Measurements from ENCODE around the gene PRKCE. TPM values are rescaled to one million over a fixed set of nuclear protein-coding genes. Genes with fewer than 3 reads are reported as not detected.

Gene PRKCE
- total RNA-seq, 2 experiments from 2014 or later: 24.9 to 26.2 TPM

GRCh38 chr2:45664635-45665261 lies 13.3 kb downstream of the PRKCE start:
- no peak overlapping the region for H3K4me3 Mint-ChIP-seq

DNA sequence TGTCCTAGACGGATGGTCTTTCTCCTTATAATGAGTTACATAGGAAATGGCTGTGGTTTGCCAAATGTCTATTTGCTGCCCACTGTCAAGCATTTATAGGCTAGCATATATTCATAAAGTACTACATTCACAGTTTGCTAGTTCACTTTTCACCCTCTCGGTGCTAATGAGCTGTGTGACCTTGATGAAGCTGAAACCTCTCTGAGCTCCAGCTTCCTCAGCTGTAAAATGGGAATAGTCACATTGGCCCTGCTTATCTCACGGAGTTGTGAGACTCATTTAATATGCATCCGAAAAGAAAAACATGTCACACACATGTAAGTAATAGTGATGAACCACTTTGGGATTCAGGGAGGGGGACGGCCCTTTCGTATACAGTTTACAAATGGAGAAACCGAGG lies 17.0 kb downstream of the PRKCE start:
- H3K27me3 Mint-ChIP-seq: no peaks in the 10 kb centered on the region
- intact Hi-C loops (cut with DNase I, micrococcal nuclease): no loop called here
- no peak overlapping the region for H3K27ac Mint-ChIP-seq
- Histone ChIP-seq H3K27ac (ENCODE audit: low read depth in 1 of 2, low read length in 2 of 2) (no peak overlapping the region), H3K36me3 (ENCODE audit: insufficient read depth, low read length) (no peaks in the 10 kb centered on the region), H3K9me3 (ENCODE audit: control insufficient read depth in 1 of 2, insufficient read depth in 1 of 2, low read length in 2 of 2) (no peaks in the 10 kb centered on the region), H3K27me3 (ENCODE audit: control insufficient read depth in 1 of 2, insufficient read depth in 2 of 2, low read length in 2 of 2) (no peaks in the 10 kb centered on the region), H3K4me1 (ENCODE audit: insufficient read depth, low read length) (no peaks in the 10 kb centered on the region), H3K4me3 (ENCODE audit: low read length) (no peak overlapping the region)
- DNase-seq: no peak
- H3K9me3 Mint-ChIP-seq: no peaks in the 10 kb centered on the region
- H3K36me3 Mint-ChIP-seq (ENCODE audit: low read depth): no peaks in the 10 kb centered on the region
- ChIA-PET POLR2A (no interaction called here), CTCF (no interaction called here)
- ATAC-seq (ENCODE audit: poor library complexity): no peak
- H3K4me3 Mint-ChIP-seq: no peak overlapping the region
- peaks cover 4% of the 10 kb centered on the region for H3K4me1 Mint-ChIP-seq (ENCODE audit: low read depth)
- TF ChIP-seq, protein P1, sequence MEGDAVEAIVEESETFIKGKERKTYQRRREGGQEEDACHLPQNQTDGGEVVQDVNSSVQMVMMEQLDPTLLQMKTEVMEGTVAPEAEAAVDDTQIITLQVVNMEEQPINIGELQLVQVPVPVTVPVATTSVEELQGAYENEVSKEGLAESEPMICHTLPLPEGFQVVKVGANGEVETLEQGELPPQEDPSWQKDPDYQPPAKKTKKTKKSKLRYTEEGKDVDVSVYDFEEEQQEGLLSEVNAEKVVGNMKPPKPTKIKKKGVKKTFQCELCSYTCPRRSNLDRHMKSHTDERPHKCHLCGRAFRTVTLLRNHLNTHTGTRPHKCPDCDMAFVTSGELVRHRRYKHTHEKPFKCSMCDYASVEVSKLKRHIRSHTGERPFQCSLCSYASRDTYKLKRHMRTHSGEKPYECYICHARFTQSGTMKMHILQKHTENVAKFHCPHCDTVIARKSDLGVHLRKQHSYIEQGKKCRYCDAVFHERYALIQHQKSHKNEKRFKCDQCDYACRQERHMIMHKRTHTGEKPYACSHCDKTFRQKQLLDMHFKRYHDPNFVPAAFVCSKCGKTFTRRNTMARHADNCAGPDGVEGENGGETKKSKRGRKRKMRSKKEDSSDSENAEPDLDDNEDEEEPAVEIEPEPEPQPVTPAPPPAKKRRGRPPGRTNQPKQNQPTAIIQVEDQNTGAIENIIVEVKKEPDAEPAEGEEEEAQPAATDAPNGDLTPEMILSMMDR (IDR thresholded peaks at IDR 0.05): no peak

More at GRCh38 chr2:45664635-45665261, 13.3 kb downstream of the PRKCE start:
- TF ChIP-seq, protein P1 (IDR thresholded peaks at IDR 0.05): no peak
- Mint-ChIP-seq H3K4me1 (ENCODE audit: low read depth) (no peaks in the 10 kb centered on the region), H3K27ac (no peak overlapping the region), H3K36me3 (ENCODE audit: low read depth) (no peaks in the 10 kb centered on the region), H3K27me3 (no peaks in the 10 kb centered on the region), H3K9me3 (no peaks in the 10 kb centered on the region)
- Histone ChIP-seq H3K4me3 (ENCODE audit: low read length) (no peak overlapping the region), H3K27me3 (ENCODE audit: control insufficient read depth in 1 of 2, insufficient read depth in 2 of 2, low read length in 2 of 2) (no peaks in the 10 kb centered on the region), H3K27ac (ENCODE audit: low read depth in 1 of 2, low read length in 2 of 2) (no peak overlapping the region), H3K36me3 (ENCODE audit: insufficient read depth, low read length) (no peaks in the 10 kb centered on the region), H3K4me1 (ENCODE audit: insufficient read depth, low read length) (no peaks in the 10 kb centered on the region), H3K9me3 (ENCODE audit: control insufficient read depth in 1 of 2, insufficient read depth in 1 of 2, low read length in 2 of 2) (no peaks in the 10 kb centered on the region)
- DNase-seq: no peak
- no peak for ATAC-seq (ENCODE audit: poor library complexity)
- CTCF ChIA-PET: interaction anchor here (1.6 to 1.7 kb wide), 2 partner anchors 32 to 114 kb away, joined by 3 to 4 read pairs; no protein-coding TSS in a partner anchor
- intact Hi-C loops (cut with DNase I, micrococcal nuclease): no loop called here
- POLR2A ChIA-PET: interaction anchor here (0.9 kb wide), 1 partner anchor 14 kb away, joined by 3 read pairs; no protein-coding TSS in a partner anchor

GRCh38 chr2:45669032-45669486 lies 17.6 kb downstream of the PRKCE start:
- H3K9me3 Mint-ChIP-seq: no peaks in the 10 kb centered on the region
- TF ChIP-seq, protein P1 (IDR thresholded peaks at IDR 0.05): no peak
- Histone ChIP-seq H3K36me3 (ENCODE audit: insufficient read depth, low read length) (no peaks in the 10 kb centered on the region), H3K4me1 (ENCODE audit: insufficient read depth, low read length) (no peaks in the 10 kb centered on the region), H3K9me3 (ENCODE audit: control insufficient read depth in 1 of 2, insufficient read depth in 1 of 2, low read length in 2 of 2) (no peaks in the 10 kb centered on the region), H3K27me3 (ENCODE audit: control insufficient read depth in 1 of 2, insufficient read depth in 2 of 2, low read length in 2 of 2) (no peaks in the 10 kb centered on the region), H3K4me3 (ENCODE audit: low read length) (no peak overlapping the region), H3K27ac (ENCODE audit: low read depth in 1 of 2, low read length in 2 of 2) (no peak overlapping the region)
- no peak overlapping the region for H3K4me3 Mint-ChIP-seq
- no peak for ATAC-seq (ENCODE audit: poor library complexity)
- intact Hi-C loops (cut with DNase I, micrococcal nuclease): no loop called here
- no peak for DNase-seq
- peaks cover 4% of the 10 kb centered on the region for H3K4me1 Mint-ChIP-seq (ENCODE audit: low read depth)
- H3K36me3 Mint-ChIP-seq (ENCODE audit: low read depth): no peaks in the 10 kb centered on the region
- no peak overlapping the region for H3K27ac Mint-ChIP-seq
- no peaks in the 10 kb centered on the region for H3K27me3 Mint-ChIP-seq
- ChIA-PET POLR2A (no interaction called here), CTCF (no interaction called here)
